ENCODE data around the gene PLB1. TPM values are rescaled to one million over a fixed set of nuclear protein-coding genes. Genes with fewer than 3 reads are reported as not detected.

PLB1 gene
- total and polyA plus RNA-seq, 9 of the 15 experiments (the other 6 are each of a cell fraction or from before 2014, with no cell fraction given): 0.01 to 0.09 (median 0.07) TPM; not detected in 2

DNA sequence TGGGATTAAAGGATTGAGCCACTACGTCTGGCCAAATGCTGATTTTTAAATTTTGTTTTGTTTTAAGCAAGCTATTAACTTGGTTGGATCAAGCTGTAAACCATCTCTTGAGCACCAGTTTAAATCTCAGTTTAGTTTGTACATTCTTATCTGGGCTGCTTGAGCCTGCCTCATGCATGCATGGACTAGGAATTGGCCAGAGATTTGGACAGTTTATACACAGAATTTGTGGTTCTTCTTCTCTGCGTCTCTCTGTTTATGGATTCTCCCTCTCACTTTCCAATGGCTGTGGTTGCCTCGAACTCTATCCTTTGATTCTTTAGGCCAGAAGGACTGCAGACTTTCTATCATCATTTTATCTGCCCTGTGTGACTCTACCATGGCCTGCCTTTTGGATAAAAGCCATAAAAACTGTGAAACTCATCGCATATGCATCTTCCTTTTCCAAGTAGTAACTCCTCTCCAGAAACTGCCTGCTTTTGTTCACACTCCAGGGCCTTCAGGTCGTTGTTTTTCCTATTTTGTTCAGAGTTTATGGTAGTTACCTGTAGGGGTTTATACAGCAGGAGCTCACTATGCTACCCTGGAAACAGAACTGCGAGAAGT lies 32.5 kb upstream of the PLB1 start (continued):
- TF ChIP-seq, protein P1, sequence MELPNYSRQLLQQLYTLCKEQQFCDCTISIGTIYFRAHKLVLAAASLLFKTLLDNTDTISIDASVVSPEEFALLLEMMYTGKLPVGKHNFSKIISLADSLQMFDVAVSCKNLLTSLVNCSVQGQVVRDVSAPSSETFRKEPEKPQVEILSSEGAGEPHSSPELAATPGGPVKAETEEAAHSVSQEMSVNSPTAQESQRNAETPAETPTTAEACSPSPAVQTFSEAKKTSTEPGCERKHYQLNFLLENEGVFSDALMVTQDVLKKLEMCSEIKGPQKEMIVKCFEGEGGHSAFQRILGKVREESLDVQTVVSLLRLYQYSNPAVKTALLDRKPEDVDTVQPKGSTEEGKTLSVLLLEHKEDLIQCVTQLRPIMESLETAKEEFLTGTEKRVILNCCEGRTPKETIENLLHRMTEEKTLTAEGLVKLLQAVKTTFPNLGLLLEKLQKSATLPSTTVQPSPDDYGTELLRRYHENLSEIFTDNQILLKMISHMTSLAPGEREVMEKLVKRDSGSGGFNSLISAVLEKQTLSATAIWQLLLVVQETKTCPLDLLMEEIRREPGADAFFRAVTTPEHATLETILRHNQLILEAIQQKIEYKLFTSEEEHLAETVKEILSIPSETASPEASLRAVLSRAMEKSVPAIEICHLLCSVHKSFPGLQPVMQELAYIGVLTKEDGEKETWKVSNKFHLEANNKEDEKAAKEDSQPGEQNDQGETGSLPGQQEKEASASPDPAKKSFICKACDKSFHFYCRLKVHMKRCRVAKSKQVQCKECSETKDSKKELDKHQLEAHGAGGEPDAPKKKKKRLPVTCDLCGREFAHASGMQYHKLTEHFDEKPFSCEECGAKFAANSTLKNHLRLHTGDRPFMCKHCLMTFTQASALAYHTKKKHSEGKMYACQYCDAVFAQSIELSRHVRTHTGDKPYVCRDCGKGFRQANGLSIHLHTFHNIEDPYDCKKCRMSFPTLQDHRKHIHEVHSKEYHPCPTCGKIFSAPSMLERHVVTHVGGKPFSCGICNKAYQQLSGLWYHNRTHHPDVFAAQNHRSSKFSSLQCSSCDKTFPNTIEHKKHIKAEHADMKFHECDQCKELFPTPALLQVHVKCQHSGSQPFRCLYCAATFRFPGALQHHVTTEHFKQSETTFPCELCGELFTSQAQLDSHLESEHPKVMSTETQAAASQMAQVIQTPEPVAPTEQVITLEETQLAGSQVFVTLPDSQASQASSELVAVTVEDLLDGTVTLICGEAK (IDR thresholded peaks at IDR 0.05): no peak
- TF ChIP-seq, protein P1 (CRISPR knock-in tag; IDR thresholded peaks at IDR 0.05): no peak
- TF ChIP-seq ASH1L (IDR thresholded peaks at IDR 0.05; ENCODE audit: borderline replicate concordance, low read depth, partially characterized antibody) (no peak), ZFPM2 (CRISPR knock-in tag; IDR thresholded peaks at IDR 0.05) (no peak)
- TF ChIP-seq, protein P2, sequence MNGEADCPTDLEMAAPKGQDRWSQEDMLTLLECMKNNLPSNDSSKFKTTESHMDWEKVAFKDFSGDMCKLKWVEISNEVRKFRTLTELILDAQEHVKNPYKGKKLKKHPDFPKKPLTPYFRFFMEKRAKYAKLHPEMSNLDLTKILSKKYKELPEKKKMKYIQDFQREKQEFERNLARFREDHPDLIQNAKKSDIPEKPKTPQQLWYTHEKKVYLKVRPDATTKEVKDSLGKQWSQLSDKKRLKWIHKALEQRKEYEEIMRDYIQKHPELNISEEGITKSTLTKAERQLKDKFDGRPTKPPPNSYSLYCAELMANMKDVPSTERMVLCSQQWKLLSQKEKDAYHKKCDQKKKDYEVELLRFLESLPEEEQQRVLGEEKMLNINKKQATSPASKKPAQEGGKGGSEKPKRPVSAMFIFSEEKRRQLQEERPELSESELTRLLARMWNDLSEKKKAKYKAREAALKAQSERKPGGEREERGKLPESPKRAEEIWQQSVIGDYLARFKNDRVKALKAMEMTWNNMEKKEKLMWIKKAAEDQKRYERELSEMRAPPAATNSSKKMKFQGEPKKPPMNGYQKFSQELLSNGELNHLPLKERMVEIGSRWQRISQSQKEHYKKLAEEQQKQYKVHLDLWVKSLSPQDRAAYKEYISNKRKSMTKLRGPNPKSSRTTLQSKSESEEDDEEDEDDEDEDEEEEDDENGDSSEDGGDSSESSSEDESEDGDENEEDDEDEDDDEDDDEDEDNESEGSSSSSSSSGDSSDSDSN (IDR thresholded peaks at IDR 0.05; ENCODE audit: borderline replicate concordance in 1 of 2, low read depth in 2 of 2, low read length in 2 of 2): no peak

All from K562 (cell line).